Measurements from ENCODE around the gene MAD1L1. TPM values are rescaled to one million over a fixed set of nuclear protein-coding genes. Genes with fewer than 3 reads are reported as not detected.

MAD1L1 gene
- total RNA-seq, 1 donor from 2014 or later: 48.4 TPM

- Histone ChIP-seq H3K4me3 (no peak overlapping the region), H3K9me3 (no peaks in the 10 kb centered on the region), H3K27me3 (no peaks in the 10 kb centered on the region), H3K27ac (no peak overlapping the region), H3K4me1 (peaks cover 16% of the 10 kb centered on the region), H3K36me3 (no peaks in the 10 kb centered on the region)
- DNase-seq: no peak
- no peak for TF ChIP-seq CTCF (IDR thresholded peaks at IDR 0.05)
- intact Hi-C loops (cut with DNase I): no loop called here
- no peak for ATAC-seq
These were observed 124.1 kb downstream of the MAD1L1 start for GRCh38 chr7:2108501-2109250.

GRCh38 chr7:2108071-2108455, 124.7 kb downstream of the MAD1L1 start:
- ATAC-seq (no peak), DNase-seq (no peak)
- Histone ChIP-seq H3K4me3 (no peak overlapping the region), H3K4me1 (peaks cover 19% of the 10 kb centered on the region), H3K27ac (no peak overlapping the region), H3K27me3 (no peaks in the 10 kb centered on the region), H3K36me3 (no peaks in the 10 kb centered on the region), H3K9me3 (no peaks in the 10 kb centered on the region)
- no peak for TF ChIP-seq CTCF (IDR thresholded peaks at IDR 0.05)
- intact Hi-C loops (cut with DNase I): no loop called here

- Histone ChIP-seq H3K4me1 (peaks cover 19% of the 10 kb centered on the region), H3K9me3 (no peaks in the 10 kb centered on the region), H3K27ac (no peak overlapping the region), H3K4me3 (no peak overlapping the region), H3K36me3 (no peaks in the 10 kb centered on the region), H3K27me3 (no peaks in the 10 kb centered on the region)
- no peak for ATAC-seq
- intact Hi-C loops (cut with DNase I): no loop called here
- no peak for TF ChIP-seq CTCF (IDR thresholded peaks at IDR 0.05)
- DNase-seq: no peak
These were observed 125.2 kb downstream of the MAD1L1 start for GRCh38 chr7:2107386-2108070.

- no peak overlapping the region for H3K27ac ChIP-seq
- TF ChIP-seq CTCF (IDR thresholded peaks at IDR 0.05): no peak
- H3K27me3 ChIP-seq: no peaks in the 10 kb centered on the region
- intact Hi-C loops (cut with DNase I): no loop called here
- H3K36me3 ChIP-seq: no peaks in the 10 kb centered on the region
- DNase-seq (no peak), ATAC-seq (no peak)
- H3K4me3 ChIP-seq: no peak overlapping the region
- peaks cover 19% of the 10 kb centered on the region for H3K4me1 ChIP-seq
- H3K9me3 ChIP-seq: no peaks in the 10 kb centered on the region
These were observed 125.8 kb downstream of the MAD1L1 start for GRCh38 chr7:2106924-2107323.

- Histone ChIP-seq H3K4me1 (peaks cover 19% of the 10 kb centered on the region), H3K27me3 (no peaks in the 10 kb centered on the region), H3K36me3 (no peaks in the 10 kb centered on the region), H3K4me3 (no peak overlapping the region), H3K27ac (no peak overlapping the region), H3K9me3 (no peaks in the 10 kb centered on the region)
- ATAC-seq: no peak
- no peak for TF ChIP-seq CTCF (IDR thresholded peaks at IDR 0.05)
- intact Hi-C loops (cut with DNase I): no loop called here
- no peak for DNase-seq
These were observed 126.3 kb downstream of the MAD1L1 start for GRCh38 chr7:2106440-2106839.

All from upper lobe of right lung (tissue), 1 donor.